GM12872 (cell line): ENCODE data around the gene LRRC7.

Experiments
- TF ChIP-seq, protein P1 (sequence below): IDR thresholded peaks from 3 replicates; pipeline ENCODE4 v1.5.1; 2011; ENCODE audit warnings: low read depth, mild to moderate bottlenecking, low read length, moderate library complexity; ENCODE audit not compliant: insufficient read depth

LRRC7 gene

DNA sequence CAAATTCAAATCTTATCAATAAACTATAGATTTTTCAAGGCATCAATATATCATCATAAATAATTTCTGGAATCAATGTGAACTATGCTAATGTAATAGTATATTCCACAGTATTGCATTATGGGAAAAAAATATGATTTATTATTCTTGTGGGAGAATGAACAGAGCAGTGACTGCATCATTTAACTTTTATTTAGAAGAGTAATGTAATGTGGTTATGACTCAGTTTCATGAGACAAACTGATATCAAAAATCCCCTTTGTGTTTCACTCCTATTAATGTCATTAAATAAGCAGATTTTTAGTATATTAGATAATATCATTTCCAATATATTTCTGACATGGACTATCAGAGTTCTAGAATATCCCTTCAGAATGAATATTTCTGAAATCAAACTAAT, 450.0 kb downstream of the LRRC7 start:
- TF ChIP-seq, protein P1, sequence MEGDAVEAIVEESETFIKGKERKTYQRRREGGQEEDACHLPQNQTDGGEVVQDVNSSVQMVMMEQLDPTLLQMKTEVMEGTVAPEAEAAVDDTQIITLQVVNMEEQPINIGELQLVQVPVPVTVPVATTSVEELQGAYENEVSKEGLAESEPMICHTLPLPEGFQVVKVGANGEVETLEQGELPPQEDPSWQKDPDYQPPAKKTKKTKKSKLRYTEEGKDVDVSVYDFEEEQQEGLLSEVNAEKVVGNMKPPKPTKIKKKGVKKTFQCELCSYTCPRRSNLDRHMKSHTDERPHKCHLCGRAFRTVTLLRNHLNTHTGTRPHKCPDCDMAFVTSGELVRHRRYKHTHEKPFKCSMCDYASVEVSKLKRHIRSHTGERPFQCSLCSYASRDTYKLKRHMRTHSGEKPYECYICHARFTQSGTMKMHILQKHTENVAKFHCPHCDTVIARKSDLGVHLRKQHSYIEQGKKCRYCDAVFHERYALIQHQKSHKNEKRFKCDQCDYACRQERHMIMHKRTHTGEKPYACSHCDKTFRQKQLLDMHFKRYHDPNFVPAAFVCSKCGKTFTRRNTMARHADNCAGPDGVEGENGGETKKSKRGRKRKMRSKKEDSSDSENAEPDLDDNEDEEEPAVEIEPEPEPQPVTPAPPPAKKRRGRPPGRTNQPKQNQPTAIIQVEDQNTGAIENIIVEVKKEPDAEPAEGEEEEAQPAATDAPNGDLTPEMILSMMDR = no peak

GRCh38 chr1:70024272-70024671, 456.6 kb downstream of the LRRC7 start:
- TF ChIP-seq, protein P1 = no peak

GRCh38 chr1:70025052-70025451, 457.3 kb downstream of the LRRC7 start:
- TF ChIP-seq, protein P1 = no peak

GRCh38 chr1:70025846-70026245, 458.1 kb downstream of the LRRC7 start:
- TF ChIP-seq, protein P1 = no peak

GRCh38 chr1:70033266-70033873, 465.6 kb downstream of the LRRC7 start:
- TF ChIP-seq, protein P1 = no peak

DNA sequence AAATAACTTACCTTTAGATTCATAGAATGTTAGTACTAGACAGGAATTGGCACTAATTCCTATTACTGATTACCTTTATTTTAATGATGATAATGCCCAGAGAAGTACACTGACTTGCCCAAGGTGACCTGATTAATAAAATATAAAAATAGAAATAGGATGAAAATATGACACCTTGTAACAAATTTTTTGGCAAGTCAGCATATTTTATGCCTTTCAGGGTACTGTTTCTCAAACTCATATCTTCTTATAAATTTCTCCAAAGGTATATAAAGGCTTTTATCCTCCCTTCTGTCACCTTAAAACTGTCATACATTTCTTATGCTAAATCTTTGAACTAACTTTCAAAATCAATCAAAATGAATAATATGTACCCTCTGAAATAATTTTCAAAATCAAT, 466.2 kb downstream of the LRRC7 start:
- TF ChIP-seq, protein P1 = no peak

DNA sequence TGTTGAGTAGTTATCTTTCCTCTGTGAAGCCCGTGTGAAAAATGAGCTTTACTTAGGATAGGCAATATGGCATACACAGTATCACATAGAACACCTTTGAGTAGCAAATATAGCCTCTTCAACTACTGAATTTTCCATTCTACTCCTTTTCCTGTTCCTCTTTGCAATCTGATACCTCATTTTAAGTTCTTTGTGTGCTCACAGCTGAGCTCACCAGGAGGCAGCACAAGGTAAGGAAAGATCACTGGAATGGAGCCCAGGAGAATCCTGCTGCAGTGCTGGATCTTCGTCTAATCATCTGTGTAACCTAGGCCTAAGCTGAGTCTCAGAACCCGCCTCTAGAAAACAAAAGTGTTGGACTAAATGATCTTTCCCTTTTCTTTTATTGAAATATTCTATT, 466.7 kb downstream of the LRRC7 start:
- TF ChIP-seq, protein P1 = no peak
